K562 (cell line): ENCODE results near the gene HES3. TPM values are rescaled to one million over a fixed set of nuclear protein-coding genes. Genes with fewer than 3 reads are reported as not detected.

Experiments
- ARID2 ChIP-seq: fragments of 450-650 bp; IDR thresholded peaks from 2 replicates; pipeline ENCODE4 v1.6.1; 2017; ENCODE audit warnings: antibody characterized with exemption, mild to moderate bottlenecking
- BCOR ChIP-seq: fragments of 450-650 bp; IDR thresholded peaks from 2 replicates; pipeline ENCODE4 v1.6.1; 2016
- E2F1 ChIP-seq: sonication (generic); formaldehyde crosslinking; IDR thresholded peaks from 2 replicates; pipeline ENCODE4 v1.8.1; 2023; ENCODE audit warnings: mild to moderate bottlenecking, missing genetic modification reagents, moderate library complexity
- ELF2 ChIP-seq: fragments of 250-450 bp; sonication (Bioruptor Pico); IDR thresholded peaks from 2 replicates; pipeline ENCODE4 v1.5.0; 2021; ENCODE audit warnings: mild to moderate bottlenecking
- HNRNPL ChIP-seq: fragments of 200-400 bp; formaldehyde crosslinking; IDR thresholded peaks from 2 replicates; pipeline ENCODE4 v1.6.1; 2017; ENCODE audit warnings: low read depth, mild to moderate bottlenecking, low read length
- IRF2 ChIP-seq: sonication (generic); formaldehyde crosslinking; IDR thresholded peaks from 2 replicates; pipeline ENCODE4 v1.8.1; 2022; ENCODE audit warnings: mild to moderate bottlenecking, missing genetic modification reagents
- RHOXF2B ChIP-seq: fragments of 250-450 bp; sonication (Bioruptor Pico); conservative IDR thresholded peaks from 2 replicates; pipeline ENCODE4 v1.5.1; 2021
- SMARCA5 ChIP-seq: fragments of 450-650 bp; IDR thresholded peaks from 2 replicates; pipeline ENCODE4 v1.6.1; 2016
- TARDBP ChIP-seq: fragments of 450-650 bp; IDR thresholded peaks from 2 replicates; pipeline ENCODE4 v1.6.1; 2016
- TFAP4 ChIP-seq: sonication (generic); formaldehyde crosslinking; IDR thresholded peaks from 2 replicates; pipeline ENCODE4 v1.8.0; 2022; ENCODE audit warnings: missing genetic modification reagents, mild to moderate bottlenecking, moderate library complexity, borderline replicate concordance
- ZBTB9 ChIP-seq: fragments of 450-650 bp; formaldehyde crosslinking; IDR thresholded peaks from 2 replicates; pipeline ENCODE4 v1.4.0; 2020; ENCODE audit warnings: mild to moderate bottlenecking, moderate library complexity
- ZC3H4 ChIP-seq: sonication (generic); formaldehyde crosslinking; IDR thresholded peaks from 2 replicates; pipeline ENCODE4 v1.9.0; 2021; ENCODE audit warnings: missing genetic modification reagents, borderline replicate concordance
- ZNF174 ChIP-seq: fragments of 250-450 bp; sonication (Bioruptor Pico); IDR thresholded peaks from 2 replicates; pipeline ENCODE4 v1.4.0; 2020; ENCODE audit warnings: mild to moderate bottlenecking
- ZNF318 ChIP-seq, 2 experiments: fragments of 450-650 bp; IDR thresholded peaks; 2 replicates each; pipeline ENCODE4 v1.6.1; 2016; ENCODE audit warnings: mild to moderate bottlenecking in 2 of 2, borderline replicate concordance in 1 of 2, low read depth in 1 of 2, moderate library complexity in 1 of 2
- polyA plus RNA-seq, 8 experiments: library from polyadenylated mRNA; depleted of rRNA in 4 of 8; stranded (reverse) in 5 of 8; unstranded in 3 of 8; fragments of >200 nt; fragmentation: Nextera tagmentation in 2 of 8; fragmentation: Illumina TruSeq in 1 of 8; extraction: Ambion mirVana in 2 of 8; extraction: Trizol in 1 of 8; gene quantifications; 2 replicates each; pipeline versions ENCODE4 v1.2.1 to v1.2.3, GENCODE V29; 2011 to 2014; ENCODE audit warnings: inconsistent platforms in 1 of 8, missing spikeins in 1 of 8
- total RNA-seq, 7 experiments: library from RNA; depleted of rRNA in 6 of 7; stranded (reverse); fragments of >200 nt in 6 of 7; fragmentation: Illumina TruSeq in 2 of 7; extraction: Trizol in 2 of 7; gene quantifications; 2 replicates each; pipeline versions ENCODE4 v1.2.1 to v1.2.3, GENCODE V29; 2011 to 2021; ENCODE audit warnings: low replicate concordance in 1 of 7

The HES3 gene
- total and polyA plus RNA-seq, 9 of the 15 experiments (the other 6 are each of a cell fraction or from before 2014, with no cell fraction given), result not detected

GRCh38 chr1:6245086-6245868 lies 1.3 kb downstream of the HES3 start (continued):
- peak; percentile 89; the same call in 1 of the 2 replicates for TF ChIP-seq ZBTB9
- TF ChIP-seq HNRNPL, result peak; percentile 94
- peak; percentile 36; the same call in 1 of the 2 replicates for TF ChIP-seq BCOR
- TF ChIP-seq IRF2 (CRISPR knock-in tag), result peak; percentile 92
- TF ChIP-seq SMARCA5, result no peak
- peak; percentile 78; the same call in 1 of the 2 replicates for TF ChIP-seq ARID2
- 0 out of 2 replicates have a peak, but pooled peaks have one; percentile 58 for TF ChIP-seq TARDBP
- no peak for TF ChIP-seq RHOXF2B (CRISPR knock-in tag)
- peak; percentile 98 for TF ChIP-seq E2F1 (CRISPR knock-in tag)
- TF ChIP-seq ZNF318 (IDR thresholded peaks at IDR 0.05; ENCODE audit: borderline replicate concordance in 1 of 2, low read depth in 1 of 2), result no peak
- TF ChIP-seq TFAP4 (CRISPR knock-in tag), result peak; percentile 92
- peak; percentile 26; the same call in 1 of the 2 replicates for TF ChIP-seq ELF2
- TF ChIP-seq ZNF174 (CRISPR knock-in tag), result no peak
- no peak for TF ChIP-seq ZC3H4 (CRISPR knock-in tag)
